Heart left ventricle (tissue), 13 donors: Measurements from ENCODE around the gene TMEM94.

Experiments
- CTCF ChIP-seq, 12 donors: fragments of 200-600 bp; sonication (generic) in 4 of 12; IDR thresholded peaks; one replicate each; pipeline versions ENCODE4 v1.5.0 to v1.8.0; 2018 to 2022; ENCODE audit warnings: antibody characterized with exemption in 12 of 12, mild to moderate bottlenecking in 5 of 12
- POLR2A ChIP-seq, 2 donors: fragments of 450-650 bp; IDR thresholded peaks; one replicate each; pipeline ENCODE4 v1.6.1; 2017; ENCODE audit warnings: antibody characterized with exemption in 2 of 2, mild to moderate bottlenecking in 2 of 2, moderate library complexity in 2 of 2
- donor health status: ischemic (EF 13 %, LVEDD 7.1; RV severe dilation, severe dysfunction).
- donor health status: DM: no; HTN: yes; CAD: no.
- donor health status: DM: no; HTN: no; CAD: no.
- donor health status: ischemic (EF 25% LVEDD 6.9; RV normal size, moderate dysfunction).
- donor health status: ischemic (EF 25% LVEDD 5.7; RV mildly dilated, moderate dysfunction).
- donor health status: ischemic (EF 35%, LVEDD 5.7; RV mildly dilated, moderate dysfunction).
- donor health status: nonischemic (EF 11% LVEDD 7.7; RV severe dilation, severe dysfunction).
- donor health status: DM: yes; HTN: yes; CAD: no.
- donor health status: PGD.
- donor health status: ischemic (EF 29% LVEDD 5.4; RV normal size, mild dysfunction).
- donor health status: nonischemic (EF 23%, LVEDD 6.1; RV moderate dilation, normal function).

GRCh38 chr17:75486951-75487350, 30.5 kb downstream of the TMEM94 start:
- TF ChIP-seq CTCF (IDR thresholded peaks at IDR 0.05) (no peak), POLR2A (IDR thresholded peaks at IDR 0.05) (no peak)
